IPS-NIHi11 (cell line): ENCODE data around the gene SH3GL2.

Source experiments
- DNase-seq: peaks from one replicate; pipeline ENCODE4 v3.0.0; 2012; ENCODE audit warnings: mixed read lengths, low spot score

The SH3GL2 gene

GRCh38 chr9:17813798-17814197 is 234.9 kb downstream of the SH3GL2 start:
- no peak for DNase-seq

GRCh38 chr9:17816431-17817027 is 237.7 kb downstream of the SH3GL2 start:
- DNase-seq = no peak

GRCh38 chr9:17824191-17824590 is 245.3 kb downstream of the SH3GL2 start:
- no peak for DNase-seq

- no peak for DNase-seq
These were observed 245.9 kb downstream of the SH3GL2 start for GRCh38 chr9:17824616-17825264.

- DNase-seq = no peak
These were observed 246.4 kb downstream of the SH3GL2 start for GRCh38 chr9:17825265-17825659.

- DNase-seq = no peak
These were observed 250.2 kb downstream of the SH3GL2 start for GRCh38 chr9:17829064-17829463.

- no peak for DNase-seq
These were observed 251.0 kb downstream of the SH3GL2 start for GRCh38 chr9:17829812-17830385.

- no peak for DNase-seq
These were observed 253.9 kb downstream of the SH3GL2 start for GRCh38 chr9:17832812-17833211.

- DNase-seq = no peak
These were observed 255.0 kb downstream of the SH3GL2 start for GRCh38 chr9:17833846-17834245.

GRCh38 chr9:17837965-17838364 is 259.1 kb downstream of the SH3GL2 start:
- DNase-seq = no peak

- no peak for DNase-seq
These were observed 260.9 kb downstream of the SH3GL2 start for GRCh38 chr9:17839776-17840175.

GRCh38 chr9:17843236-17843635 is 264.4 kb downstream of the SH3GL2 start:
- DNase-seq = no peak
